Limb (tissue), 2 donors: Measurements from ENCODE around the gene CASTOR1.

Source experiments
- DNase-seq, 2 donors: peaks; one replicate each; pipeline ENCODE4 v3.0.0-alpha.2; 2016; ENCODE audit errors: extremely low spot score in 2 of 2

CASTOR1 gene

DNA sequence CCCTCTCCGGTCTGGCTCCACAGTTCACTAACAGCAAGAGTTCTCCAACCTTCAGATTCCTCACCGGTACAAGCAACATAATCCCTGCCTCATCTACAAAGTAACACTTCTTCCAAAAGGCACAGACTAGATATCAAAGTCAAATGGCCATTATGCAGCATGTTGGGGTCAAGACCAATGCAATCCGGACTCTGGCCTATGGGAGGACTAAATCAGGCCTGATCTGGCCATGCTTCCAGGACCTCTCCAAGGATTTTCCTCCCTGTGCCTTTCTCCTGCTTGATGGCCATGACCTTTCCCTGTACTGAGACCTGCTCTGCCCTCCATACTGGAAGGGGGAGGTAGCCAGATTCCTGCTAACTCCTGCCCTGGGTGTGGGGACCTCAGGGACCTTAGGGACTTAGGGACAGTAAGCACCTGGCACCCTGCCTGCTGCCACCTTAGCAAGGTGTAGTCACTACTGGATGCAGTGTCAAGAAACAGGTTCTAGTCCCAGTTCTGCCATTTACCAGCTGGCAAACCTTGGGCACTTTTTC is 30.8 kb upstream of the CASTOR1 start:
- DNase-seq, result no peak

DNA sequence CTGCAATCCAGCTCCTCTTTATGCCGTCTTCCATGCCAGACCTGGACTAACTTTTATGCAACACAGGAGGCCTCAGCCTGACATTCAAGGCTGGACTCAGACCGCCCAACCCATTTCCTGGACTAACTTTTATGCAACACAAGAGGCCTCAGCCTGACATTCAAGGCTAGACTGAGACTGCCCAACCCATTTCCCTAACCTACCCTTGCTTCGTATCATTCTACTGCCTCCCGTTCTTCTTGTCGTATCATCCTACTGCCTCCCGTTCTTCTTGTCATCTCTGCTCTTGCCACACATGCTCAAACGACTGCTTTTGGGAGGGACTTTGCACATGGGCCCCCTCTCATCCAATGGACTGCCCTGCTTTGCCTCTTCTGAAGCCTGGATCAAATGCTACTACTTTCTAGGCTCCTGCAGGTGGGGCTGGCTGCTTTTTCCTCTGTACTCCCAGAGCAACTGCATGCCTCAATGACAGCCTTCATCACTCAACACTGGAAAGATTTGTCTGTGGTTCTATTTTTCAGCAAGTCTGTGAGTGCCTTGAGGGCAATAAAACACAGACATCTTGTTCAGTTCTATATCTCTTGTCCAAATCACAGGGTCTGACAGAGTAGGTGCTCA is 29.6 kb upstream of the CASTOR1 start:
- no peak for DNase-seq

DNA sequence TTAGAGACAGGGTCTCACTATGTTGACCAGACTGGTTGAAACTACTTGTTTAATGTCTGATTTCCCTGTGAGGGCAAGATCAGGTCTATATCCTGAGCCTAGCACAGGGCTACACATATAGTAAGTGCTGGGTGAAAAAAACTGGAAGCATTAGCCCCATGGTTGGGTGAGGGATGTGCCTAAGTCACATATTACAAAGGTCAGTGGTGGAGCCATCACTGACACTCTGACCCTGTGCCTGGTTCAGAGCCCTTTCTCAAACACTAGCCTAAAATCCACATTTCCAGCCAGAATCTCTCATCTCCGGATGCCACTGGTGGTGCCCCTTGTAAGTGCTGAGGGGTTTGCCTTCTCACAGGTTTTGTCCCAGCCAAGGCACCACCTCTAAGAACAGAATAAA is 28.5 kb upstream of the CASTOR1 start:
- no peak for DNase-seq

DNA sequence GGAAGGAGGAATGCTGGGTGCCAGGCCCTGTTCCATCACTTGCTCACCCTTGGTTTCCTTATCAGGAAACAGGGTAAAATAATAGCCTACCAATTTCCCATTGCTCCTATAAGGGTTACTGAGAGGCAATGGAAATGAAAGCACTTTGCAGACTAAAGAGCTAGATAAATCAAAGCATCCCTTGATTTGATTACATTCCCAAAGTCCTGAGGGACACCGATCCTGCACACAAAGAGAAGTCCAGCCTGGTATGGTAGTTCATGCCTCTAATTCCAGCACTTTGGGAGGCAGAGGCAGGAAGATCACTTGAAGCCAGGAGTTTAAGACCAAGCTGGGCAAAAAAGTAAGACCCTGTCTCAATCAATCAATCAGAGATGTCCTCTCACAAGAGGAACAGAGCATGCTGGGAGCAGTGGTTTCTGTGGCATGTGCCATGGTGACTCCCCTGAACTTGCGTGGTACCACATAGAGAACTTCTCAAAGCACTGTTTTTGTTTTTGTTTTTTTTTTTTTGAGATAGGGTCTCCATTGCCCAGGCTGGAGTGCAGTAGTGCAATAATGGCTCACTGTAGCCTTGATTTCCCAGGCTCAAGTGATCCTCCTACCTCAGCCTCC is 26.8 kb upstream of the CASTOR1 start:
- no peak for DNase-seq

DNA sequence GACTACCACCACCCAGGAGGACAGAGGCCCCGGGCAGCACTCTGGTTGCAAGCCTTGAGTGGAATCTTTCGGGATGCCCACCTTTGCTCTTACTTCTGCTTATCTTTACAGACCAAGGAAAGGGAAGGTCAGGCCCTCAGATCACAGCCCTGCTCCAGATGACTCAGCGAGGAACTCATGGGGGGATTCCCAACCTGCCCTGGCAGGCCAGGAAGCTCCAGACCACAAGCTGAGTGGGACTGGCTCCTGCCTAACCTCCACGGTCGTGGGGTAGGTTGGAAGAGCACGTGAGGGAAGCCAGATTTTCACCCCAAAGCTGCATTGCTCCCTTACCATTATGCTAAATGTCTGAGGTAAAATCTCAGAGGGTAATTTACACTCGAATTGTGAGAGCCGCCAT is 25.6 kb upstream of the CASTOR1 start:
- DNase-seq, result no peak

DNA sequence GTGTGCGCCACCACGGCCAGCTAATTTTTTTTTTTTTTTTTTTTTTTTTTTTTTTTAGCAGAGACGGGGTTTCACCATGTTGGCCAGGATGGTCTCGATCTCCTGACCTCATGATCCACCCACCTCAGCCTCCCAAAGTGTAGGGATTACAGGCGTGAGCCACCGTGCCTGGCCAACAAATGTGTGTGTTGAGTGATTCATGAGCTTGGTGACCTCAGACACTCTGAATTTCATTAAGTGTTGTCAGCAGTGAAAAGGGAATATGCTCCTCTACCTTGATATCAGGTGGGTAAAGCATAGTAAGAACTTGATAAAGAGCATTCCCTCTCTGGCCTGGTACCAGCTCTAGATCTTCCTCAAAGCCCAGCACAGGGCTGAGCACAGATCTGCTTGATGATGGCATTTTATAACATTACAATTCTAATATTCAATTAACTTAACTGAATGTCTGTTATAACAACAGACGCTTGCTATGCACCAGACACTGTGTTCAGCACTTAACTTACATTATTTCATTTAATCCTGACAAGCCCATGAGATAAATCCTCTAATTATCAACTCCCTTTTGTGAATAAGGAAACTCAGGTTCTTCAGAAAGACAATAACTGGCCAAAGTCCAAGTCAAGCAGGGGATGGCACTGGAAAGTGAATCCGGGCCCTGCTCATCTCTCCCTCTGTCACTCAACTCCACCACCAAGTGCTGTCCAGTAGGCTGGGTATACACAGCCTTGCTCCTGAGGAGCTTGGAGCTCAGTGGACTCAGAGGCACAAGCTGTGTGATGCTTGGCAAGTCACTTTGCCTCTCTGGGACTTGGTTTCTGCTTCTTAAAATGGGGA is 24.4 kb upstream of the CASTOR1 start:
- DNase-seq, result no peak

DNA sequence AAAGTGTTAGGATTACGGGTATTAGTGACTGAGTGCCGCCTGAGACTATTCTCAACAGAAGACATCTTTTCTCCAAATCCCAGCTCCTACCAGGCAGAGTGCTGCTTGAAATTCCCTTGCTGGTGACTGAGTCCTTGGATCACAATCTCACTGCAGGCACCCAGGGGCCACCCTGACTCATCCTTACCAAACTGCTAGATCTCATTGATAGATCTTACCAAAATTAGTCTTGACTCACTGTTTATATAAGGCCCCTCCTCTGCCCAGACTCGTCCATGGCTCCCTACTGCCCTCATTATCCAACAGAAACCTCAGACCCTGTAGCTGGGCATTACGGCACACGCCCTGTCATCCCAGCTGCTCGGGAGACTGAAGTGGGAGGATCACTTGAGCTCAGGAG is 22.7 kb upstream of the CASTOR1 start:
- DNase-seq, result no peak

DNA sequence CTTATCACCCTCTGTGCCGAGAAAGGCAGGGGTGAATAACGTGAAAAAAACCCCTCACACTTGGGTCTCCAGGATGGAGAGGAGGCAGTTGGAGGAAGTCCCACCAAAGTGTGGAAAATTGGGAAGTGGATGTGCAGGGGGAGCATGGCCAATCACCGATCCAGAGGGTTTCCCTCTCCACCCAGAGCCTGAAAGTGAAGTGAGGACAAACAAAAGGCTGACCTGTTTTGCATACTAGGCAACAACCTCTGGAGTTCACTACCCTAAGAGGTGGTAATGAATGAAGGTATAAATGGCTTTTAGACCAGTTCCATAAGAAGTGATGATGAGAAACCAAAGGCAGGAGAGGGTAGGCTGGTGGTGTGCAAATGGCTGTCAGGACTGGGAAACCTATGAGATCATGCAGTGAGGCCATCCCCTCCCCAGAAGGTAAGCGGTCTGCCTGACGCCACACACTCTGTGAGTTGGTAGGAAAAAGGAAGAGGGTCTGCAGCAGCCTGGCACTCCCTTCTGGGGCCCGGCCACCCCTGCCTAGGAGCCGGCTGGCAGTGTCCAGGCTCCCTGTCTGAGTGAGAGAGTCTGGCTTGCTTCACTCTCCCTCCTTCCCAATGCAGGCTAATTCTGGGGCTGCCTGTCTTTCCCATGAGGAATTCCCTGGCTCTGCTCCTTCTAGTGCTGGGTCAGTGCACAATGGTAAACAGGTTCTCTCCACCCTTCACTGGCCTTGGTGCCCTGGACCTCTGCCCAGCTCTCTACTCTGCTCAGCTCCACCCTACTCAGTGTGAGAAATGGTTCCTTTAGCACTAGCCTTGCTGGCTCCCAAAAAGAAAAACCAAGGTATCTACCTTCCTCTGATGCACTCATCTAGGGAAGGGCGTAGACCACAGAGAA is 21.8 kb upstream of the CASTOR1 start:
- DNase-seq, result no peak

DNA sequence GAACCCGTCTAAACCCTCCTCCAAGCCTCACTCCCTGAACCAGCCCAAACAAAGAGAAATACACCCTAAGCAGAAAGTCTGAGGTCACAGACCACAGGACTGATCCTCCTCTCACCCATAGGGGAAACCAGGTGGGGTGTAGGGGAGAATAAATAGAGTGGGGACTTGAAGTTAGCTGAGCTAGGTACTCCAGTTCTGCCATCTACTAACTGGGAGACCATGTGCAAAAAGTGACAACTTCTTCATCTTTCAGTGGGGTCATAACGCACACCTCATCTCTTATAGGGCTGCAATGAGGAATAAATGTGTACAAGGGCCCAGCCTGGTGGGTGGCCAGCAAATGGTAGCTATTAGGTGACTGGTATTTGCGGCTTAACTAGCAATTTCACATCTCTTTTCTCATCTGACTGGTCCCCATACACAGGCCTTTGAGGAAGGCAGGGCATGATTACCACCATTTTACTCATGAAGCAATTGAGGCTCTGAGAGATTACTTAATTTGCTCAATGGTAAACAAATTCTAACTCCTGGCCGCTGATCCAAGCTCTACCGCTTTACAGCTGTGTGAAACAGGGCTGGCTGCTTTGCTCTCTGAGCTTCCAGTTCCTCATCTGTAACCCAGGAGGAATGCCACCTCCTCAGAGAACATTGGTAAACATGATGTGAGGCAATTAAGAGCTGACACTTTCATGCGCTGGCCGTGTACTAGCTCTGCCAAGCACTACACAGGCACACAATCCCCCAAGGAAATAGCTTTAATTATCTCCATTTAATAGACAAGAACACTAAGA is 20.8 kb upstream of the CASTOR1 start:
- no peak for DNase-seq

DNA sequence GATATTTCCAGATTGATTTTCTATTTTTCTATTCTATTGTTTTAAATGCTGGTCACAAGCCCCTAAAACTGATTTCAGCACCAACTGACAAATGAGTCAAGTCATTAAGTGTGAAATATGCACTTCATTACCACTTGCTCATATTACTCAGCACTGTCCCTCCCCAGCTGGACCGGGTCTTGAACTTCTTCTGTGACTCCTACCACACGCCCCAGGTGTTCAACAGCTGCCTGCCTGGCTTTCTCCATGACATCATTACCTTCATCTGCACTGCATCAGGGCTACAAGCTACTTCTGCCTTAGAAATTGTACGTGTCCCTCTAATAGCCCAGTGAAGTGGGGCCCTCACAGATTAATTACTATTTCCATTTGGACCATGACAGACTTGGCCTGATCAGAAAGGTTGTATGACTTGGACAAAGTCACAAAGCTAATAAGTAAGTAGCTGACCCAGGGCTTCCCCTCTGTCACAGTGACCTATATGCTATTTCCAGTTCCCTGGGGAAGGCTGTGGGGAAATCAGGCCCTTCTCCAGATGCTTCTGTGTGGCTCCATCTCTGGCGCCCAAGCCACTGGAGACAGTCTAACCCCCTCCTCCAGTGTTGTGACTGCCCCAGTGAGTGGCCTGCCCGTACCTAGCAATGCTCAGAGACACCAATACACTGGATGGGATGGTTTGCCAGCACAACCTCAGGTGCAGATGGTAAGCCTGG is 19.4 kb upstream of the CASTOR1 start:
- no peak for DNase-seq

DNA sequence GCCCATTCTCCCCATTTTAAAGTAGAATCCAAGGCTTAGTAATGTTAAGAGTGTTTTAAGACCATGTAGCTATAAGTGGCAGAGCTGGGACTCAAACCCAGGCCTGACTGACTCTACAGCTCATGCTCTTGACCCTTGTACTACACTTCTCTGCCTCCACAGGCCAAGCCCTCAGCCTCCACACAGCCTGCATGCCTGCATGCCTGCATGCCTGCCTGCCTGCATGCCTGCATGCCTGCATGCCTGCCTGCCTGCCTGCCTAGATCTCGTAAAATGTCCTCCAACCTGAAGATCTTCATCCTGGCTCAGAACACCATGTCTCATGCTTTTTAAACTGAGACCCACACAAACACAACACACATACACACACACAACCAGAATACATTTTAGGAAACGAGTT is 18.8 kb upstream of the CASTOR1 start:
- no peak for DNase-seq

DNA sequence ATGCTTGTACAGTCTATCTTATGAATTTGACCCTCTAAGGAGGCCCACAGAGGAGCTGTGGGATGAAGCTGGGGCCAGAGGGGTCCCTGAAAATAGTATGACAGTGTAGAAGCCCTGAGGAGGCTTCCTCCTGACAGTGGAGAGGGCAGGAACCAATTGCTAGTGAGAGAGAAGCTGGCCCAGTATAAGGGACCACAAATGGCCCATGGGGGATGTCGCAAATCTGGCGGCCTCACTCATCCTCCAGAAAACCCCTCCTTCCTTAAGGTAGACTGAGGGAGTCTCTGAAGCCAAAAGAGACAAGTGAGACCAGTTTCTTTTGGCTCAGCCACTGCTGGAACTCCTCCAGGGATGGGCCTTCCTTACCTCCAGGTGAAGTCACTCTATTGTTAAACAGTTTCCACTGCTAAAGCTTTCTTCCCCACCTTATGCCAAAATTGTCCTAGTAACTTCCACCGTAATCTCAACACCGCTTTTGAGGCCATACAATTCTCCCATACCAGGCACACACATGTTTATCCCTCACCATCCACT is 17.8 kb upstream of the CASTOR1 start:
- no peak for DNase-seq

DNA sequence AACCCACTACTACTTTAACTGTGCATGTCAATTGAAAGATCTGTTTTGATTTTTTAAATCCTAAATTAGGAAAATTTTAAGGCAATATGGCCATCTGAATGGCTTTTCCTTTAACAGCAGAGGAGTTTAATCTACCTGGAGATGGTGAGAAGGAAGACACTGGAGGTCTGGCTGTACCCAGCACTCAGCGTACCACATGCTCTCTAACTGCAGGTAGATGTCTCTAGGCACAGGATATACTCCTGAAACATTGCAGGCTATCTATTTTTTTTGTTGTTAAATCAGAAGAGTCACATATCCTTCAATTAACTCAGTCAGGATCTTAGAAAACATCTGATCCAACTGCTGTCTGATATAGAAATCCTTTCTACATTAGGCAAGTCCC is 17.3 kb upstream of the CASTOR1 start:
- no peak for DNase-seq

DNA sequence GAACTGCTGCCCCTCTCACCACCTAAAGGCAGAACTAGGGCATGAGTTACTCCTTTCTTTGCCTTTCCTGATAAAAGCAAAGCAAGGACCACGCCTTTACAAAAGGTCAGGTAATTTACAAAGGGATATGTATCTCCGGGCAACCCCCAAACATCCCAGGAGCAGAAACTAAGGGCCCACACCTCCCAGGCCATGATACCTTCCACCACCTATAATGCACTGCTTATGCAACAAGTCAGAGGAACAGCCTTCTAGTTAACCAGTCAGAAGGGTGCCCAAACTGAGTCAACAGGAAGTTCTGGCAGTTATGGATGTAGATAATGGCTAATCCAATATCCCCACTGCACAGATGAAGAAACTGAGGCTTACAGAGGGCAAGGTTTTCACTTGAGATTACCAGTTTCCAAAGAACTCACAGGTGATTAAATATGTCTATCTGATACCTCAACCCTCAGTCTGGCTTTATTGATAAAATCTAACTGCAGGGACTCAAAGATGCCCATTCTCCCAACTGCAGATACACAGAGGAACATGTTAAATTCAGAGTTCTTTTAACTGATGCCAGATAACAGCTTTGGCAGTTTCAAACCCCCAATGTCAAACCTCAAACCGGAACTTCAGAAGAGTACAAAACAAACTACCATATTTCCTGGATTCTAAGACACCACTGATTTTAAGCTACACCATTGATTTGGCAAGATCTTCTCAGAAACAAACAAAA is 16.8 kb upstream of the CASTOR1 start:
- DNase-seq, result no peak

DNA sequence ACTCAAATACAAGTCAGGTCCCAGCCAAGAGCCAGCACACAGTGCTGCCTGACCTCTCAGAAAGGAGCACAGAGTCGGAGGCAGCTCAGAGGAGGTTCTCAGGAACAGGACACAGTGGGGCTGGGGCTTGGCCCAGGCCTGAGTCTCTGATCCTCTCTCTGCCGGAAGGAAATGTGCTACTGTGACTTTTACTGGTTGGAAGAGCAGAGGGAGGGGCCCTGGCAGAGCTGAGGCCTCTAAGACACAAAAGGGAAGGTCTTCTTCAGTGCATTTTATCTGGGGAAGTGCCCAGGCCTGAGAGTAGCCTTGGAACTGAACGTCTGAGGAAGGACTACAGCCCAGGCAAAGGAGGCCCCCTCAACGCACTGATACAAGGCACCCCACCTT is 16.2 kb upstream of the CASTOR1 start:
- DNase-seq, result no peak

DNA sequence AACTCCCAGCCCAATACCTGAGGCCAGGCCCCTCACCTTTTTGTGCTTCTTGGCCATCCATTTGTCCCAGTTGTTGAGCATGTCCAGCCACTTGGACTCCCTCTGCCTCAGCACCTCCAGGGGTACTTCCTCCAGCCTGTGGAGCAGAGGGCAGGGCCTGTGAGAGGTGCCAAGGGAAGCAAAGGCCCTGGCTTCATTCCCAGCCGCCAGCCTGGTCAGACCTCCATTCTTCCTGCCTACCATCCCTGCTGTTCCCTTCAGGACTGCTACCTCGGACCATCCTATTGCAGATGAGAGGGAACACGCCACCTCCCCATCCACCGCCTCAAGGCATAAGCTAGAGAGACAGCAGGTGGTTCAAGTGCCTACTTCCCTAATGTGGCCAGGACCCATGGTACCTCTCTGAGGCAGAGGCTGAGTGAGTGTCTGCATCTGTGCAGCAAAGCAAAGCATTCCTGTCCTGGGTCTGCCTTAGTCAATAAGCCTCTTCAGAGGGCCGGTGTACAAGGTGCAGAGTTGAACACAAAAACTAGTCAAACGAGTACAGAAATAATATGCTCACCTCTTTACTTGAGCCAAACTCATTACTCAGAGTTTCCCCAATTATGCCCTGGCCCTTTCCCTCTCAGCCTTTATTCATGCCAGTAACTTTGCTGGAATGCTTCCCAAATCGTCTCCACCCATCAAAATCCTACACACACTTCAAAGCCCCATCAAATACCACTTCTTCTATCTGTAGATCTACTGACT is 15.4 kb upstream of the CASTOR1 start:
- DNase-seq, result no peak

DNA sequence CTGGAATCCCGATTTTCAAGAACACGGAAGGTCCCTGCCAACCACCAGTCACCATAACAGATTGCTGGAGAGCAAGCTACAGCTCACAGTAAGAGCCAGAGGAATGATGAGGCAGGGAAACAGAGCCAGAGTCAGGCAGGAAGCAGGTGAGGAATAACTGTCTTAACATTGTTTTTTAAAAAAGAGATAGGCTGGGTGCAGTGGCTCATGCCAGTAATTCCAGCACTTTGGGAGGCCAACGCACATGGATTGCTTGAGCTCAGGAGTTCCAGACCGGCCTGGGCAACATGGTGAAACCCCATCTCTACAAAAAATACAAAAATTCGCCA is 13.5 kb upstream of the CASTOR1 start:
- no peak for DNase-seq

DNA sequence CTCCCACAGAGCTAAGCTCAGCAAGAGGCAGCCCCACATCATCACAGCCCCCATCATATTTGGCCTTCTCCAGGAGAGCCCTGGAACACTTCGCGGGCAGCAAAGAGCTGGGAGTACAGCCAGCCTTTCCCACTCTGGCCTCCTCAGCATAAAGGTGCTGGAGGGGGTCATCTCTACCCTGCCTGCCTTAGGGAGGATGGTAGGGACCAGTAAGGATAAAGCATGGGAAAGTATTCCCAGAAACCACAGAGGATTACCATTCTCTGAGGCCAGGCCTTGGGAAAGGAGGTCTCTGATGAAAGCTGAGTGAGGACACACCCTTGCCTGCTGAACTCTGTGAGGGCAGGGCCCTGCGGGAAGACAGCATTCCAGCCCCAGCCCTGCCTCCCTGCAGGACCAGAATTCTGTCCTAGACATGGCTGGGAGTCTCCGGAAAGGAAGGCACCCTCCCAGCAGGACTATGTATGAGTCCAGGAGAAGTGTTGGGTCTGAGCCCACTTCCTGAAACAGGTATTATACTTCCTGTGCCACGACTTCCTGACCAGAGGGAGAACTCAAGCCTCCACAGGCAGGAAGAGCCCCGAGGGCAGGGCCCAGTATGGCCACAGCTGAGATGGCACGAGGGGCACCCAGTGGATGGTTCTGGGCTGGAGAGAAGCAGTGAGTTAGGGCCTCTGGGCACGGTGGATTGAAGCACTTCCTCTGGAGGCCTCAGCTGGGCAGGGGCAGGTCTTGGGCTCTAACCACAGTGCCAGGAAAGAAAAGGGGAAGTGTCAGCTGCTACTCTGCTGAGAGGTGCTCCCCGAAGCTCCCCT is 12.9 kb upstream of the CASTOR1 start:
- DNase-seq, result no peak
